Activated CD4-positive, alpha-beta T cell treated with anti-CD3 and anti-CD28 coated beads, Interleukin-2, amount 10 ng/mL, durations not matched to agents 7 days and 5 days (primary cell): Measurements from ENCODE around the gene CLEC20A. TPM values are rescaled to one million over a fixed set of nuclear protein-coding genes. Genes with fewer than 3 reads are reported as not detected.

Experiments used
- CTCF ChIA-PET: fragments of 350-600 bp; sonication (Branson Sonifier 250); formaldehyde crosslinking; loops from one replicate; lab custom pipeline; 2021; ENCODE audit warnings: antibody characterized with exemption; lab: Charles Lee
- POLR2A ChIA-PET: fragments of 350-600 bp; sonication (Branson Sonifier 250); formaldehyde crosslinking; loops from one replicate; lab custom pipeline; 2021; ENCODE audit warnings: antibody characterized with exemption; lab: Charles Lee
- DNase-seq: peaks from one replicate; pipeline ENCODE4 v3.0.0-alpha.2; 2020
- H3K27ac Mint-ChIP-seq: one replicate; pipeline ENCODE4 v1.8.0; 2021; ENCODE audit warnings: mild to moderate bottlenecking, moderate library complexity, mixed read lengths
- H3K27me3 Mint-ChIP-seq: one replicate; pipeline ENCODE4 v1.8.0; 2021; ENCODE audit warnings: mixed read lengths
- H3K36me3 Mint-ChIP-seq: one replicate; pipeline ENCODE4 v1.8.0; 2021; ENCODE audit warnings: low read depth, mixed read lengths
- H3K4me1 Mint-ChIP-seq: one replicate; pipeline ENCODE4 v1.8.0; 2021; ENCODE audit warnings: mixed read lengths
- H3K4me3 Mint-ChIP-seq: one replicate; pipeline ENCODE4 v1.8.0; 2021; ENCODE audit warnings: mild to moderate bottlenecking, moderate library complexity, mixed read lengths
- H3K9me3 Mint-ChIP-seq: one replicate; pipeline ENCODE4 v1.8.0; 2021; ENCODE audit warnings: mixed read lengths
- total RNA-seq, 2 experiments: library from RNA; stranded (reverse); gene quantifications; one replicate each; pipeline ENCODE4 v1.2.3, GENCODE V29; 2021

The CLEC20A gene
- total RNA-seq, 2 experiments from 2014 or later: not detected

GRCh38 chr1:178470411-178470960, 26.3 kb downstream of the CLEC20A start:
- H3K9me3 Mint-ChIP-seq: no peaks in the 10 kb centered on the region
- CTCF ChIA-PET: no interaction called here
- no peaks in the 10 kb centered on the region for H3K4me1 Mint-ChIP-seq
- H3K36me3 Mint-ChIP-seq: no peaks in the 10 kb centered on the region
- no peak overlapping the region for H3K27ac Mint-ChIP-seq
- POLR2A ChIA-PET: no interaction called here
- no peak overlapping the region for H3K4me3 Mint-ChIP-seq
- no peak for DNase-seq
- H3K27me3 Mint-ChIP-seq: peaks cover 23% of the 10 kb centered on the region

- H3K27ac Mint-ChIP-seq: no peak overlapping the region
- no peak for DNase-seq
- peaks cover 21% of the 10 kb centered on the region for H3K27me3 Mint-ChIP-seq
- H3K9me3 Mint-ChIP-seq: no peaks in the 10 kb centered on the region
- H3K4me1 Mint-ChIP-seq: no peaks in the 10 kb centered on the region
- ChIA-PET POLR2A (no interaction called here), CTCF (no interaction called here)
- no peaks in the 10 kb centered on the region for H3K36me3 Mint-ChIP-seq
- H3K4me3 Mint-ChIP-seq: no peak overlapping the region
Observed at GRCh38 chr1:178467837-178468236, 28.9 kb downstream of the CLEC20A start.

DNA sequence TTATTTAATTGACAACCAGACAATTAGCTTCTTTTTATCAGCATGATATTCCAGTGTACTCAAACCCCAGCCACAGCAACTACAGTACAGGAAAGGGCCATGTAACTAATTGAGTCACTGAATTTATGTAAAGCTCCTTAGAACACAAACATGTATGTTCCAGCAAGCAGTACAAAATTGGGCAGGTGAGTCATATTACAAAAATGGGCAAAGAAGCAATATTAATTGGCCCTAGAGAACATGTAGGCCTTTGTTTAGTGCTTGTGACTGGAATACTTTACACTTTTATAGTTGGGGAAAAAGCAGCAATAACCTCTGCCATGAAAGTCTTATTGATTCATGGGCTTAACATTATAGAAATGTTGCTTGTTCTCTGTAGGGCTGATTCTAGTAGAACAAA, 31.8 kb downstream of the CLEC20A start:
- CTCF ChIA-PET: interaction anchor here (0.6 kb wide), 1 partner anchor 1158 kb away, joined by 3 read pairs; no protein-coding TSS in a partner anchor
- Mint-ChIP-seq H3K4me3 (no peak overlapping the region), H3K36me3 (no peaks in the 10 kb centered on the region), H3K9me3 (no peaks in the 10 kb centered on the region), H3K4me1 (no peaks in the 10 kb centered on the region), H3K27ac (no peak overlapping the region), H3K27me3 (peaks cover 15% of the 10 kb centered on the region)
- DNase-seq: no peak
- POLR2A ChIA-PET: no interaction called here

GRCh38 chr1:178464566-178464965, 32.2 kb downstream of the CLEC20A start:
- no peak overlapping the region for H3K4me3 Mint-ChIP-seq
- DNase-seq: no peak
- peaks cover 15% of the 10 kb centered on the region for H3K27me3 Mint-ChIP-seq
- no peaks in the 10 kb centered on the region for H3K4me1 Mint-ChIP-seq
- H3K36me3 Mint-ChIP-seq: no peaks in the 10 kb centered on the region
- POLR2A ChIA-PET: no interaction called here
- H3K9me3 Mint-ChIP-seq: no peaks in the 10 kb centered on the region
- CTCF ChIA-PET: interaction anchor here (0.6 kb wide), 1 partner anchor 1158 kb away, joined by 3 read pairs; no protein-coding TSS in a partner anchor
- H3K27ac Mint-ChIP-seq: no peak overlapping the region

GRCh38 chr1:178464141-178464540, 32.6 kb downstream of the CLEC20A start:
- Mint-ChIP-seq H3K36me3 (no peaks in the 10 kb centered on the region), H3K4me3 (no peak overlapping the region), H3K27me3 (peaks cover 15% of the 10 kb centered on the region), H3K27ac (no peak overlapping the region), H3K9me3 (no peaks in the 10 kb centered on the region), H3K4me1 (no peaks in the 10 kb centered on the region)
- ChIA-PET CTCF (no interaction called here), POLR2A (no interaction called here)
- no peak for DNase-seq

GRCh38 chr1:178461701-178462100, 35.1 kb downstream of the CLEC20A start:
- no peak overlapping the region for H3K27ac Mint-ChIP-seq
- H3K36me3 Mint-ChIP-seq: no peaks in the 10 kb centered on the region
- no peaks in the 10 kb centered on the region for H3K9me3 Mint-ChIP-seq
- ChIA-PET CTCF (no interaction called here), POLR2A (no interaction called here)
- DNase-seq: no peak
- peaks cover 7% of the 10 kb centered on the region for H3K27me3 Mint-ChIP-seq
- no peak overlapping the region for H3K4me3 Mint-ChIP-seq
- H3K4me1 Mint-ChIP-seq: no peaks in the 10 kb centered on the region

DNA sequence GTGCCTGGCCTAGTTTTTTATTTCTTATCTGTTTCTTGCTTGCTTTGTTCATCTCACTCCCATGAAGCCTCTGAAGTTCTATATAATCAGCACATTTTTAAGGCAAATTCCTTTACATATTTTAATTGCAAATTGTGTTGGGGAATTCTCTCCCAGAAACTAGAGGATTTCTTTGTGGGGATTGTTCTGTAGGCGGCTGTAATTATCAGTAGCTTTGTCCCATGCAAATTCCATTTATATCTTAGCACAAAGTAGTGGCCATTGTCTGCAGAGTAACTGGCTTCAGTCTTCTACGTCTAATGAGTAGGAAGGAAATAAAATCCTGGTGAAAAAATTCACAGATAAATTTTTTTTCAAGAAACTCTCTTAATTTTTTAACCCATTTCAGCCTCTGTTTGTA, 35.7 kb downstream of the CLEC20A start:
- H3K4me3 Mint-ChIP-seq: no peak overlapping the region
- no peaks in the 10 kb centered on the region for H3K4me1 Mint-ChIP-seq
- H3K36me3 Mint-ChIP-seq: no peaks in the 10 kb centered on the region
- POLR2A ChIA-PET: no interaction called here
- CTCF ChIA-PET: no interaction called here
- no peak overlapping the region for H3K27ac Mint-ChIP-seq
- H3K9me3 Mint-ChIP-seq: no peaks in the 10 kb centered on the region
- DNase-seq: no peak
- H3K27me3 Mint-ChIP-seq: peaks cover 7% of the 10 kb centered on the region

- Mint-ChIP-seq H3K4me3 (no peak overlapping the region), H3K9me3 (no peaks in the 10 kb centered on the region), H3K36me3 (no peaks in the 10 kb centered on the region), H3K4me1 (no peaks in the 10 kb centered on the region), H3K27me3 (no peaks in the 10 kb centered on the region), H3K27ac (no peak overlapping the region)
- ChIA-PET CTCF (no interaction called here), POLR2A (no interaction called here)
- no peak for DNase-seq
Observed at GRCh38 chr1:178458203-178458602, 38.6 kb downstream of the CLEC20A start.

- Mint-ChIP-seq H3K27me3 (no peaks in the 10 kb centered on the region), H3K27ac (no peak overlapping the region), H3K4me3 (no peak overlapping the region), H3K4me1 (no peaks in the 10 kb centered on the region), H3K9me3 (no peaks in the 10 kb centered on the region), H3K36me3 (no peaks in the 10 kb centered on the region)
- ChIA-PET POLR2A (no interaction called here), CTCF (no interaction called here)
- DNase-seq: no peak
Observed at GRCh38 chr1:178457651-178458050, 39.1 kb downstream of the CLEC20A start.

GRCh38 chr1:178456472-178456871, 40.3 kb downstream of the CLEC20A start:
- H3K4me3 Mint-ChIP-seq: no peak overlapping the region
- DNase-seq: no peak
- H3K27ac Mint-ChIP-seq: no peak overlapping the region
- CTCF ChIA-PET: no interaction called here
- POLR2A ChIA-PET: no interaction called here
- no peaks in the 10 kb centered on the region for H3K36me3 Mint-ChIP-seq
- H3K4me1 Mint-ChIP-seq: no peaks in the 10 kb centered on the region
- no peaks in the 10 kb centered on the region for H3K9me3 Mint-ChIP-seq
- H3K27me3 Mint-ChIP-seq: no peaks in the 10 kb centered on the region

DNA sequence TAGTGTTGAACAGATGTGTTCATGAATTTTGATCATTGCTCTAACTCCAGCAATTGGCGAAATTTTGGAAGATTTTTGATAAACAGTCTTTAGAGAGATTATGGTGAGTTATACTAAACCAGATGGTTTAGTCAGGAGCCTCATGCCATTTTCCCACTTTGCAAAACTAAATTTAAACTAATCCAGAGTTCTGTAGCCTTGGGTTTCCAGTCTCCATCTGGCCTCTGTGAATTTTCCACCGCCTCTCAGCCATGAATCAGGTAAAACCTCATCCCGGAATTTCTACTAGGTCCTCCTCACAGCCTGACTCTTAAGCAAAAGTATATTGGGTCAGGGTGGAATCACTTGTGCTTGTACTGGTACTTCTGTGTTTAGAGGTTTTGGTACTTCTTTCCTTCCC, 44.8 kb downstream of the CLEC20A start:
- H3K4me1 Mint-ChIP-seq: no peaks in the 10 kb centered on the region
- no peaks in the 10 kb centered on the region for H3K9me3 Mint-ChIP-seq
- no peaks in the 10 kb centered on the region for H3K27me3 Mint-ChIP-seq
- no peak overlapping the region for H3K27ac Mint-ChIP-seq
- ChIA-PET POLR2A (no interaction called here), CTCF (no interaction called here)
- no peak overlapping the region for H3K4me3 Mint-ChIP-seq
- H3K36me3 Mint-ChIP-seq: no peaks in the 10 kb centered on the region
- DNase-seq: no peak

DNA sequence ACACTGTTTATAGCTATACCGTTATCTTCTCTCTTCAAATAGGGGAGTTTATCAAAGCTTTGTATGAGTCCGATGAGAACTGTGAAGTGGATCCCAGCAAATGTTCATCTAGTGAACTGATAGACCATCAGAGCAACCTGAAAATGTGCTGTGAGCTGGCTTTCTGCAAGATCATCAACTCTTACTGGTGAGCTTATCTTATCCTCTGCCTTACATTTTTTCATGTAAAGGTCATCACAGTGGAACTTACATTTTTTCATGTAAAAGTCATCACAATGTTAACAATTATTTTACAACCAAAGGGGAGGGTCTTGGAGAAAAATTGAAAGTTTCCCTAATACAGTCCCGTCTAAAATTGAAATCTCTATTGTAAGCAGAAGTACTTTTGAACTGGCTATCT, 45.2 kb downstream of the CLEC20A start:
- H3K27ac Mint-ChIP-seq: no peak overlapping the region
- POLR2A ChIA-PET: no interaction called here
- no peak overlapping the region for H3K4me3 Mint-ChIP-seq
- no peaks in the 10 kb centered on the region for H3K4me1 Mint-ChIP-seq
- CTCF ChIA-PET: no interaction called here
- no peaks in the 10 kb centered on the region for H3K27me3 Mint-ChIP-seq
- DNase-seq: no peak
- H3K9me3 Mint-ChIP-seq: no peaks in the 10 kb centered on the region
- H3K36me3 Mint-ChIP-seq: no peaks in the 10 kb centered on the region

- Mint-ChIP-seq H3K36me3 (no peaks in the 10 kb centered on the region), H3K4me1 (no peaks in the 10 kb centered on the region), H3K4me3 (no peak overlapping the region), H3K9me3 (no peaks in the 10 kb centered on the region), H3K27me3 (no peaks in the 10 kb centered on the region), H3K27ac (no peak overlapping the region)
- POLR2A ChIA-PET: no interaction called here
- no peak for DNase-seq
- CTCF ChIA-PET: no interaction called here
Observed at GRCh38 chr1:178450871-178451270, 45.9 kb downstream of the CLEC20A start.

DNA sequence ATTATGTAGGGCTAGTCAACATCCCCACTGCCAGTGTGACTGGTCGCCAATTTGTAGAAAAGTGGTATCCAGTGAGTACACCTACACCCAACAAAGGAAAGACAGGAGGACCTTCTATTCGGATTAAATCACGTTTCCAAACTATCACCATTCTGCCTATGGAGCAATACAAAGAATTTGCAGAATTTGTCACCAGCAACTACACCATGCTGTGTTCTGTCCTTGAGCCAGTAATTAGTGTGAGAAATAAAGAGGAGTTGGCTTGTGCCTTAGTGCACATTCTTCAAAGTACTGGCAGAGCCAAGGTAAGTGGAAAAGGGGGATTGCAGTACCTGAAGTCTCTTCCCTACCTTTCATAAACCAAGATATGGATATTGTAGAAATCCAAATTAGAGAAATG, 53.8 kb downstream of the CLEC20A start:
- H3K4me1 Mint-ChIP-seq: no peaks in the 10 kb centered on the region
- no peaks in the 10 kb centered on the region for H3K9me3 Mint-ChIP-seq
- H3K27me3 Mint-ChIP-seq: no peaks in the 10 kb centered on the region
- ChIA-PET POLR2A (no interaction called here), CTCF (no interaction called here)
- DNase-seq: no peak
- H3K36me3 Mint-ChIP-seq: no peaks in the 10 kb centered on the region
- no peak overlapping the region for H3K4me3 Mint-ChIP-seq
- H3K27ac Mint-ChIP-seq: no peak overlapping the region
